Measurements from ENCODE around the gene DLG5. TPM values are rescaled to one million over a fixed set of nuclear protein-coding genes. Genes with fewer than 3 reads are reported as not detected.
A peak's percentile ranks its signal among the peaks of the same experiment; 100 is the strongest.

The DLG5 gene
- total and polyA plus RNA-seq, 9 of the 15 experiments (the other 6 are each of a cell fraction or from before 2014, with no cell fraction given), result 1.4 to 26.8 (median 11.2) TPM

- TF ChIP-seq PRMT5 (CRISPR knock-in tag; IDR thresholded peaks at IDR 0.05) (no peak), THRAP3 (IDR thresholded peaks at IDR 0.05; ENCODE audit: borderline replicate concordance) (no peak), SPI1 (IDR thresholded peaks at IDR 0.05; ENCODE audit: borderline replicate concordance, low read depth, low read length) (peak; percentile 97), MYNN (IDR thresholded peaks at IDR 0.05) (no peak), MYNN (CRISPR knock-in tag; IDR thresholded peaks at IDR 0.05) (no peak), BDP1 (IDR thresholded peaks at IDR 0.05; ENCODE audit: insufficient read depth, insufficient read length) (no peak), RCOR1 (IDR thresholded peaks at IDR 0.05; ENCODE audit: borderline replicate concordance in 1 of 2, low read depth in 2 of 2, low read length in 2 of 2) (peak in 1 of 2 experiments; percentile 73; a peak in 2 of 4 replicates), AFF1 (IDR thresholded peaks at IDR 0.05; ENCODE audit: low read depth in 1 of 2, partially characterized antibody in 2 of 2) (peak in 1 of 2 experiments; percentile 36), ESRRA (IDR thresholded peaks at IDR 0.05; ENCODE audit: borderline replicate concordance, low read depth) (peak; percentile 55; the same call in 1 of the 2 replicates), CEBPB (tag; IDR thresholded peaks at IDR 0.05) (peak; percentile 56; the same call in 1 of the 2 replicates), KDM5B (IDR thresholded peaks at IDR 0.05; ENCODE audit: insufficient replicate concordance, low read depth, low read length) (no peak), CEBPG (CRISPR knock-in tag; IDR thresholded peaks at IDR 0.05) (peak; percentile 72), CEBPG (tag; conservative IDR thresholded peaks at IDR 0.05 in 1 of 2, IDR thresholded peaks at IDR 0.05 in 1 of 2) (peak; percentile 34 to 60; a peak in 3 of 4 replicates), E2F3 (CRISPR knock-in tag; IDR thresholded peaks at IDR 0.05) (no peak), IRF2 (CRISPR knock-in tag; IDR thresholded peaks at IDR 0.05) (no peak), ATF7 (IDR thresholded peaks at IDR 0.05) (peak; percentile 52), ZNF12 (CRISPR knock-in tag; IDR thresholded peaks at IDR 0.05) (no peak), FOXJ3 (CRISPR knock-in tag; IDR thresholded peaks at IDR 0.05) (no peak), ZEB2 (IDR thresholded peaks at IDR 0.05) (peak; percentile 43; the same call in 1 of the 2 replicates)
Measured at GRCh38 chr10:77936697-77937567, 10.4 kb upstream of the DLG5 start (continued).
